GM10266 (cell line): ENCODE measurements around the gene SLC16A2.
"Not testable (repeated sequence)": the region's sequence is repeated elsewhere in the genome, so short reads cannot be mapped to it uniquely, and the experiment has no call there.

Source experiments
- DNase-seq: peaks from one replicate; pipeline ENCODE4 v3.0.0; 2012; ENCODE audit errors: extremely low spot score
- CTCF ChIP-seq: IDR thresholded peaks from 2 replicates; pipeline ENCODE4 v1.5.1; 2012; ENCODE audit warnings: mild to moderate bottlenecking, low read depth; ENCODE audit not compliant: control insufficient read depth, insufficient read depth; ENCODE audit errors: missing control alignments

SLC16A2 gene

GRCh38 chrX:74452199-74452481, 30.8 kb downstream of the SLC16A2 start:
- TF ChIP-seq CTCF, result no peak
- DNase-seq, result no peak

- TF ChIP-seq CTCF, result no peak
Observed at GRCh38 chrX:74453178-74453577, 31.9 kb downstream of the SLC16A2 start.

GRCh38 chrX:74454233-74454632, 32.9 kb downstream of the SLC16A2 start:
- not testable (repeated sequence) for DNase-seq

More at GRCh38 chrX:74453178-74453577, 31.9 kb downstream of the SLC16A2 start:
- DNase-seq, result no peak

- no peak for TF ChIP-seq CTCF
- DNase-seq, result no peak
Observed at GRCh38 chrX:74458736-74459135, 37.4 kb downstream of the SLC16A2 start.

DNA sequence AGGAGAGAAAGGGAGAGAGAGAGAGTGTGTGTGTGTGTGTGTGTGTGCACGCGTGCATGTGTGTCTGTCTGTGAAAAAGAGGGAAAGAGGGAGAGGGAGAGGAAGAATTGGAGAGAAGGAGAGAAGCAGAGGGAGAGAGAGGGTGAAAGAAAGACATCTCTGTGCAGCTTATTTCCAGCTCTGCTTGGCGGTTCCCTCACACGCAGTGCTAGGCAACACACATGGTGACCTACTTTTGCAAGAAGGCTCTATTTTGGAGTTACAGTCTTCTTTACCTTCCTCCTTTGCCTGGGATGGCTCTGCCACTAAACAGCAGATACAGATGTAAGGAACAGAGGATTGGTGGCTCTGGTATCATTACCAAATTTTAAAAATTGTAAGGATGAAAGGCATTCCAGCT, 40.1 kb downstream of the SLC16A2 start:
- TF ChIP-seq CTCF, result no peak
- no peak for DNase-seq

GRCh38 chrX:74464722-74465121, 43.4 kb downstream of the SLC16A2 start:
- no peak for DNase-seq
- no peak for TF ChIP-seq CTCF

DNA sequence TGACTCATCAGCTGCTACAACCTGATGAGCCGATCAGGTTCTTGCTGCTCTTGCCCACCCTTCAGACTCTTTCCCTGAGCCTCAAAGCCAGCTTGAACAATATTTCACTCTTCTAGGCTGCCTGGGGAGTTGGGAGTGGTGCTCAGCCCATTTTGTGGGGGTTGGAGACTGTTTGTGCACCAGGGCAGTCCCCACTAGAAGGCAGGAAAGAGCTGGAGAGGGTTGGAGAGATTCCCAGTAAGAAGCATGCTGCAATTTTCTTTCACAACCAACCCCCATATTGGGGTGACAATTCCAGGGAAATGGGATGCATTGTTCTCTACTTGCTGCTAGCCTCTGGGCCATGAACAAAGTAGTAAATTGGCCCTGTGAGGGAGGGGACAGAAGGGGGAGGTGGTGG, 44.1 kb downstream of the SLC16A2 start:
- no peak for DNase-seq
- no peak for TF ChIP-seq CTCF

- no peak for DNase-seq
Observed at GRCh38 chrX:74467656-74468055, 46.4 kb downstream of the SLC16A2 start.

GRCh38 chrX:74473116-74473515, 51.8 kb downstream of the SLC16A2 start:
- DNase-seq, result not testable (repeated sequence)

More at GRCh38 chrX:74467656-74468055, 46.4 kb downstream of the SLC16A2 start:
- TF ChIP-seq CTCF, result no peak
